GM12878 (cell line): ENCODE data around the gene RETSAT. TPM values are rescaled to one million over a fixed set of nuclear protein-coding genes. Genes with fewer than 3 reads are reported as not detected.

Experiments used
- ATAC-seq: fragments of 200-7000 bp; cut with Tn5 transposase; 3 replicates; pipeline ENCODE4 v1.9.1; 2020; ENCODE audit warnings: mild to moderate bottlenecking, moderate library complexity
- BruUV-seq: library from RNA; stranded (reverse); fragments of 400-500 nt; replicated peaks from 2 replicates; lab custom pipeline; 2021; lab: Mats Ljungman, UMichigan
- CTCF ChIA-PET: fragments of 300-600 bp; sonication (Branson Sonifier 250); formaldehyde crosslinking; extraction: SDS; loops from one replicate; lab custom pipeline; 2021; ENCODE audit warnings: inconsistent platforms; lab: Yijun Ruan, JAX
- POLR2A ChIA-PET: fragments of 350-600 bp; formaldehyde crosslinking; extraction: SDS; loops from one replicate; lab custom pipeline; 2021; ENCODE audit warnings: inconsistent platforms; lab: Charles Lee
- RAD21 ChIA-PET: fragments of 300-600 bp; sonication (Branson Sonifier 250); formaldehyde crosslinking; loops from one replicate; lab custom pipeline; 2023; ENCODE audit warnings: antibody characterized with exemption; ENCODE audit not compliant: unreplicated experiment; lab: Charles Lee
- SMC1A ChIA-PET: fragments of 300-600 bp; sonication (Branson Sonifier 250); formaldehyde crosslinking; loops from one replicate; lab custom pipeline; 2023; ENCODE audit not compliant: unreplicated experiment, uncharacterized antibody; lab: Charles Lee
- DNase-seq: peaks from one replicate; pipeline ENCODE4 v3.0.0-alpha.2; 2011; ENCODE audit warnings: low read depth, low spot score
- FAIRE-seq: peaks from 3 replicates; lab custom pipeline; 2011; peaks lifted over from hg19 to GRCh38; lab: Jason Lieb, UNC
- H2AFZ ChIP-seq: 2 replicates; pipeline ENCODE4 v1.6.0; 2011; ENCODE audit warnings: low read depth, low read length, control low read depth; ENCODE audit not compliant: control insufficient read depth
- H3K27ac ChIP-seq: 2 replicates; pipeline ENCODE4 v1.5.1; 2011; ENCODE audit warnings: control low read depth; ENCODE audit not compliant: control insufficient read depth, insufficient read depth
- H3K27me3 ChIP-seq, 2 experiments: replicated peaks in 1 of 2; 2 replicates each; pipeline versions ENCODE4 v1.6.0 to v1.6.1; 2011; ENCODE audit warnings: low read length in 1 of 2; ENCODE audit not compliant: control insufficient read depth in 2 of 2, insufficient read depth in 2 of 2
- H3K36me3 ChIP-seq, 2 experiments: 2 replicates each; pipeline ENCODE4 v1.5.1; 2011; ENCODE audit warnings: low read length in 1 of 2; ENCODE audit not compliant: control insufficient read depth in 2 of 2, insufficient read depth in 2 of 2
- H3K4me1 ChIP-seq: 2 replicates; pipeline ENCODE4 v1.6.1; 2011; ENCODE audit warnings: mild to moderate bottlenecking, low read length, moderate library complexity, mixed read lengths; ENCODE audit not compliant: control insufficient read depth, insufficient read depth
- H3K4me2 ChIP-seq: 2 replicates; pipeline ENCODE4 v1.6.0; 2011; ENCODE audit warnings: control low read depth; ENCODE audit not compliant: control insufficient read depth, insufficient read depth
- H3K4me3 ChIP-seq: fragments of 200-600 bp; sonication (generic); 2 replicates; pipeline ENCODE4 v1.5.1; 2016
- H3K79me2 ChIP-seq: 2 replicates; pipeline ENCODE4 v1.6.0; 2011; ENCODE audit warnings: low read length; ENCODE audit not compliant: control insufficient read depth, insufficient read depth
- H3K9ac ChIP-seq: 2 replicates; pipeline ENCODE4 v1.8.0; 2011; ENCODE audit warnings: low read length, control low read depth, mixed read lengths; ENCODE audit not compliant: control insufficient read depth, insufficient read depth
- H3K9me3 ChIP-seq: replicated peaks from 3 replicates; pipeline ENCODE4 v1.5.1; 2011; ENCODE audit warnings: mild to moderate bottlenecking, low read length; ENCODE audit not compliant: control insufficient read depth, insufficient read depth
- H4K20me1 ChIP-seq: 2 replicates; pipeline ENCODE4 v1.6.0; 2011; ENCODE audit not compliant: control insufficient read depth, insufficient read depth
- E2F8 ChIP-seq: fragments of 450-650 bp; IDR thresholded peaks from 2 replicates; pipeline ENCODE4 v1.6.1; 2018; ENCODE audit warnings: mild to moderate bottlenecking, low read depth, moderate library complexity; ENCODE audit not compliant: partially characterized antibody
- HCFC1 ChIP-seq: fragments of 150-350 bp; IDR thresholded peaks from 2 replicates; pipeline ENCODE4 v1.6.1; 2014; ENCODE audit warnings: low read length
- JUND ChIP-seq: IDR thresholded peaks from 2 replicates; pipeline ENCODE4 v1.6.1; 2012; ENCODE audit warnings: low read depth, mild to moderate bottlenecking, low read length, improper control_type of control experiment, moderate library complexity
- RCOR1 ChIP-seq: conservative IDR thresholded peaks from 2 replicates; pipeline ENCODE4 v1.6.1; 2012; ENCODE audit warnings: low read depth, low read length, improper control_type of control experiment
- SRF ChIP-seq, 2 experiments: IDR thresholded peaks; 2 replicates each; pipeline ENCODE4 v1.6.1; 2011; ENCODE audit warnings: low read depth in 2 of 2, low read length in 2 of 2, mild to moderate bottlenecking in 1 of 2, moderate library complexity in 1 of 2
- TCF12 ChIP-seq: IDR thresholded peaks from 2 replicates; pipeline ENCODE4 v1.6.1; 2011; ENCODE audit warnings: low read depth, mild to moderate bottlenecking, low read length
- WGBS: methylation state at CpG from one replicate; pipeline ENCODE4 v1.1.6; 2016; ENCODE audit warnings: low lambda C conversion rate; ENCODE audit not compliant: insufficient replicate concordance, insufficient coverage; ENCODE audit errors: missing lambda C conversion rate; 5-methylcytosine and 5-hydroxymethylcytosine counted together
- in situ Hi-C: fragments of 300-500 bp; cut with MboI; formaldehyde crosslinking; loops from 9 replicates; pipeline ENCODE4 v1.14.3; 2018; ENCODE audit warnings: mixed read lengths
- intact Hi-C: fragments of 100-400 bp; cut with micrococcal nuclease; formaldehyde crosslinking; loops from one replicate; pipeline ENCODE4 v1.14.2; 2022; ENCODE audit not compliant: unreplicated experiment
- polyA plus RNA-seq, 11 experiments: library from polyadenylated mRNA; depleted of rRNA in 4 of 11; unstranded in 6 of 11; stranded (reverse) in 5 of 11; fragments of >200 nt; fragmentation: Nextera tagmentation in 4 of 11; fragmentation: Illumina TruSeq in 1 of 11; extraction: Ambion mirVana in 4 of 11; extraction: Trizol in 1 of 11; gene quantifications; 1 replicate in 1 of 11; 2 replicates in 10 of 11; pipeline versions ENCODE4 v1.2.1 to v1.2.3, GENCODE V29; 2011 to 2016; ENCODE audit warnings: inconsistent platforms in 2 of 11, missing spikeins in 2 of 11, low read depth in 1 of 11
- total RNA-seq, 4 experiments: library from RNA; depleted of rRNA in 3 of 4; stranded (reverse); fragments of >200 nt in 3 of 4; fragmentation: Illumina TruSeq in 1 of 4; extraction: Trizol in 1 of 4; gene quantifications; 2 replicates each; pipeline versions ENCODE4 v1.2.1 to v1.2.3, GENCODE V29; 2013 to 2021

The RETSAT gene
- total and polyA plus RNA-seq, 10 of the 15 experiments (the other 5 are each of a cell fraction or from before 2014, with no cell fraction given) = 3.3 to 28.8 (median 22.0) TPM

DNA sequence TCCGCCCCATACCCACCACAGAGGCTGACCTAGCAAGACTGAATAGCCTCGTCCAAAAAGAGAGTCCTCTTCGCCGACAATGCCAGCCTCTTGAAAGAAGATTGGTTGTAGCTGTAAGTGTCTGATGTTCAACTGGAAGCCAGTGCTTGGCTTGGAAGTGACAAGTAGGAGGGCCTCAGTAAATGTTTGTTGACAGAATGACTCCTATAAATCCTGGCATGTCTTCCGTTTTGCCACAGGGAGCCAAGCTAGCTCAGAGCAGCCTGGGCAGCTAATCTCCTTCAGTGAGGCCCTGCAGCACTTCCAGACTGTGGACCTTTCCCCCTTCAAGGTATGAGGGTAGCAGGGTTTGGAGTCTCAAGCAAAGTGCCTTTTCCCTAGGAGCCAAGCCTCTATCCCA, 15.2 kb upstream of the RETSAT start:
- no TSS peak for BruUV-seq
- no peak overlapping the region for H3K4me3 ChIP-seq
- no peaks in the 10 kb centered on the region for H4K20me1 ChIP-seq
- H3K79me2 ChIP-seq = no peaks in the 10 kb centered on the region
- CTCF ChIA-PET = interaction anchor here (0.7 to 1.8 kb wide), 2 partner anchors 15 to 71 kb away, joined by 3 to 5 read pairs; partner anchors contain the start of genes ELMOD3 and RETSAT
- no peaks in the 10 kb centered on the region for H3K9me3 ChIP-seq
- intact Hi-C loops (no loop called here), in situ Hi-C loops (no loop called here)
- RAD21 ChIA-PET = no interaction called here
- WGBS = 91% methylated on average over 5 of the region's 5 CpGs
- H3K4me2 ChIP-seq = no peak overlapping the region
- no peak overlapping the region for H3K9ac ChIP-seq
- FAIRE-seq = no peak
- no peak for TF ChIP-seq RCOR1
- no peak for TF ChIP-seq JUND
- no peak for ATAC-seq
- no peak overlapping the region for H3K27ac ChIP-seq
- no peaks in the 10 kb centered on the region for H3K4me1 ChIP-seq
- SMC1A ChIA-PET = no interaction called here
- no peaks in the 10 kb centered on the region for H3K36me3 ChIP-seq
- H3K27me3 ChIP-seq = no peaks in the 10 kb centered on the region
- DNase-seq = no peak
- H2AFZ ChIP-seq = no peak overlapping the region
- POLR2A ChIA-PET = interaction anchor here (1.6 kb wide), 1 partner anchor 16 kb away, joined by 5 read pairs; no protein-coding TSS in a partner anchor

- Histone ChIP-seq H3K9me3 (no peaks in the 10 kb centered on the region), H3K4me2 (no peak overlapping the region), H3K36me3 (no peaks in the 10 kb centered on the region), H3K4me3 (no peak overlapping the region), H3K79me2 (no peaks in the 10 kb centered on the region), H3K9ac (no peak overlapping the region), H3K27ac (no peak overlapping the region), H2AFZ (no peak overlapping the region), H3K27me3 (no peaks in the 10 kb centered on the region), H4K20me1 (no peaks in the 10 kb centered on the region), H3K4me1 (no peaks in the 10 kb centered on the region)
- TF ChIP-seq SRF (IDR thresholded peaks at IDR 0.05; ENCODE audit: low read depth in 2 of 2, low read length in 2 of 2) = no peak
- TF ChIP-seq TCF12 = no peak
- TF ChIP-seq E2F8 = no peak
- no peak for TF ChIP-seq HCFC1
- in situ Hi-C loops (no loop called here), intact Hi-C loops (no loop called here)
- ChIA-PET RAD21 (no interaction called here), POLR2A (no interaction called here), CTCF (no interaction called here), SMC1A (no interaction called here)
- ATAC-seq (no peak), FAIRE-seq (no peak), DNase-seq (no peak)
- BruUV-seq = no TSS peak
Observed at GRCh38 chr2:85368921-85369320, 14.6 kb upstream of the RETSAT start.
